D341Med (cell line): ENCODE results near the gene MAPKAPK2.

ENCODE experiments used
- DNase-seq: peaks from one replicate; pipeline ENCODE4 v3.0.0; 2012; ENCODE audit warnings: low spot score

Gene MAPKAPK2

GRCh38 chr1:206703661-206704060 is 19.0 kb downstream of the MAPKAPK2 start:
- no peak for DNase-seq

DNA sequence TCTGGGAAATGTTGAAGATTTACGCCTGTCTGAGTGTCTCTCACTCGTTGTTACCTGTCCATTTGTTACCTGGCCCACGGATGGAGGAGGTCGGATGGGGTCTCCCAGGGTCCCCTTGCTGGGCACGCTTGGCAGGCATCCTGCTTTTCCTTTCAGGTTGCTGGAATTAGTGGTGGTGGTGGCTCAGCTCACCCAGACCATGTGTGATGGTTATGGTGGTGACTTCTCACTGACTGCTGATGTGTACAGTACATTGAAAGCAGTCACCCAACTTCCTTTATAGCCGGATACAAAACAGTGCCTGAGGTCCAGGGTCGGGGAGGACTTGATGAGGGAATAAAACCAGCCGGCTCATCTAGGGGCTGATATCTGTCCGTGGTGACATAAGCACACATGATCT is 19.5 kb downstream of the MAPKAPK2 start:
- no peak for DNase-seq

DNA sequence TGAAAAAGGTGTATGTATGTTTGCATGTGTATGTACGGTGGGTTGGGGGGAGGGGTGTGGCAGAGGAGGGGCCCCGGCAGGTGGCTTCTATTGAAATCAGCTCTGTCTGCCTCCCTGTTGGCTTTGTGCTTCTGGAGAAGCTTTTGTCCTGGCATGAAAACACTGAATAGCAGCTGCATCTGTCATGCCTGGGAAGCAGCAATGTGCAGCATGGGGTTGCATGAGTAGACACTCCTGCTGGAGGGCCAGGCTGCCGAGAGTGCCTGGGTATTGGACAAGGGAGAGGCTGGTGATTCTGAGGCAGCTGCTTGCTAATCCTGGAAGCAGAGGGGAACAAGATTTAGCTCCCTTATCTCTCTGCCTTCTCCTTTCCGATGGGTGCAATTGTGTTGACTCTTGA is 20.5 kb downstream of the MAPKAPK2 start:
- peak; percentile 58 for DNase-seq

GRCh38 chr1:206705726-206706297 is 21.1 kb downstream of the MAPKAPK2 start:
- no peak for DNase-seq

DNA sequence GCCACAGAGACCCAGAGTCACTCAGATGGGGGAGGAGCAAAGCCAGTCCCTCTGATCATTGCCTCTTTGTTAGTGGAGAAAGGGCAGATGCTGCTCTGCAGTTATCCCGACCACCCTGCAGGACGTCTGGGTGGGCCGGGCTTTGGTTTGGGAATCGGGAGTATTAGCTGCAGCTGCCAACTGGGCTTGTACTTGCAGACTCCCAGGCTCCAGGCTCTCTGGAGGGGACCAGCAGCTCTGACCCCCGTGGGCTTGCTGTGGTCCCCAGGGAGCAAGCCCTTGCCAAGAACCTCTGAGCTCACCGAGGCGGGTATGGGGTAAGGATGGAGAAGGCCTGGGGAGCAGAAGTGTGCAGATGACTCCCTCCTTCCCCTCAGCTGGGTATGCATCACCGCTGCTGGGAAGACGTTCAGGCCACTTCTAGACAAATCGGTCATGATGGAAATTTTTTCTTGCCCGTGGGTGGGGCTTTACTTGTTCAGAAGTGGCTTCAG is 21.6 kb downstream of the MAPKAPK2 start:
- no peak for DNase-seq

- DNase-seq = no peak
These were observed 22.2 kb downstream of the MAPKAPK2 start for GRCh38 chr1:206706806-206707366.

DNA sequence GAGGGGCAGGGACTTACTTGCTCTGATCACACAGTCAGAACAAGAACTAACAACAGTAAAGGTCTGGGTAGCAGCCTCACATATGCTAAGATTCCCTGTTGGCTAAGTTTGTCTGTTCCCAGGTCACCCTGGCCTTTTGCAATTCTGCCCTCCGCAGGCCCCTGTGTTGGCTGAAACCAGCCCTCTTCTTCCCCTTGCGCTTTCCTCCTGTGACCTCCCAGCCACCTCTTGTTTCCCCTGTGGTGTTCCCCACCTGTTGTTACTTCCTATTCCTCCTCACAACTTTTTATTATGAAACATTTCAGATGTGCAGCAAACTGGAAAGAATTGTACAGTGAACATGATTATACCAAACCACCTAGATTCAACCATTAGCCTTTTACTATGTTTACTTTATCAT is 23.4 kb downstream of the MAPKAPK2 start:
- no peak for DNase-seq

DNA sequence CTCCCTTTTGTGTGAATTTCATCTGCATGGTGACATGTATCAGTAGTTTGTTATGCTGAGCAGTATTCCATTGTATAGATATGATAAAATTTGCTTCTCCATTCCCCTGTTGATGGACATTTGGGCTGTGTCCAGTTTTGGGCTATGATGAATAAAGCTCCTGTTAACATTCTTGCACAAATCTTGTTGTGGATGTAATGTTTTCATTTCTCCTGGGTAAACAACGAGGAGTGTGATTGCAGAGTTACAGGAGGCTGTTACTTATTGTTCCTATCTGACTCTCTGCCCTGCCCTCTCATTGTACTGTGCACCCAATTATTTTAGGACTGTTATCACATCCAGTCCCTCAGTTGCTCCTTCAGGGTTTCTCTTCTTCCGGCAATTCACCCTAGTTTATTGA is 24.2 kb downstream of the MAPKAPK2 start:
- no peak for DNase-seq

DNA sequence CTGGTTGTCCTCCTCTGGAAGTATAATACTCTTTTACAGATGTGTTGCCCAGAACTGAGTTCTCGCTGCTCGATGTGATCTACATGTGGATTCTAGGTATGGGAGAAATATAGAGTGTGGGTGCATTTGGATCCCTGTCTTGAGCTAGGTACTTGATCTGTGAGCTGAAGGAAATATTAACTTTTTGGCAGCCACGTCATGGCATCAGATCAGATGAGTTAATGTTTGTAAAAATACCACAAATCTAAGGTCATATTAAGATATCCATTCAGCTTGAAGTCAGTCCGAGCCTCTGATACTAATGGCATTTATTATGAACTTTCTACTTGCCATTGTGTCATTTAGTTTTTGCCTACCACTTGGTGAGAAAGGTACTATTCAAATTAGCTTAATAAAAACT is 24.6 kb downstream of the MAPKAPK2 start:
- DNase-seq = no peak

GRCh38 chr1:206709772-206710459 is 25.2 kb downstream of the MAPKAPK2 start:
- DNase-seq = no peak

- DNase-seq = no peak
These were observed 25.7 kb downstream of the MAPKAPK2 start for GRCh38 chr1:206710460-206710823.

- DNase-seq = no peak
These were observed 28.4 kb downstream of the MAPKAPK2 start for GRCh38 chr1:206713070-206713469.

DNA sequence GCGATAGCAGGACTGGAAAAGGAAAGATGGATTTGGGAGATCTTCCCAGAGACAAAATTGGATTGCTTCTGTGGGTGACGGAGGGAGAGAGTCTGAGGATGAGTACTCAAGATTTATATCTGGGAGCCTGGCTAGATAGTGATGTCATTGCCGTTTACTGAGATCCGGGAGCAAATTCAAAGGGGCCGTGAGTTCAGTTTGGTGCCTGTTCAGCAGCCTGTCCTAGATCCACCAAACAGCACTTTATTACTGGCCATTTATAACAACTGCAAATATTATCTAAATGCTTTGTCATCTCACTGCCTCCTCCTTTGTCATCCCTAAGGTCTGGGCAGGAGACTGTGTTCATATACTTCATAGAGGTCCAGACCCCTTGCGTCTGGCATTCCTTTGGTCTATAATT is 29.2 kb downstream of the MAPKAPK2 start:
- DNase-seq = no peak

DNA sequence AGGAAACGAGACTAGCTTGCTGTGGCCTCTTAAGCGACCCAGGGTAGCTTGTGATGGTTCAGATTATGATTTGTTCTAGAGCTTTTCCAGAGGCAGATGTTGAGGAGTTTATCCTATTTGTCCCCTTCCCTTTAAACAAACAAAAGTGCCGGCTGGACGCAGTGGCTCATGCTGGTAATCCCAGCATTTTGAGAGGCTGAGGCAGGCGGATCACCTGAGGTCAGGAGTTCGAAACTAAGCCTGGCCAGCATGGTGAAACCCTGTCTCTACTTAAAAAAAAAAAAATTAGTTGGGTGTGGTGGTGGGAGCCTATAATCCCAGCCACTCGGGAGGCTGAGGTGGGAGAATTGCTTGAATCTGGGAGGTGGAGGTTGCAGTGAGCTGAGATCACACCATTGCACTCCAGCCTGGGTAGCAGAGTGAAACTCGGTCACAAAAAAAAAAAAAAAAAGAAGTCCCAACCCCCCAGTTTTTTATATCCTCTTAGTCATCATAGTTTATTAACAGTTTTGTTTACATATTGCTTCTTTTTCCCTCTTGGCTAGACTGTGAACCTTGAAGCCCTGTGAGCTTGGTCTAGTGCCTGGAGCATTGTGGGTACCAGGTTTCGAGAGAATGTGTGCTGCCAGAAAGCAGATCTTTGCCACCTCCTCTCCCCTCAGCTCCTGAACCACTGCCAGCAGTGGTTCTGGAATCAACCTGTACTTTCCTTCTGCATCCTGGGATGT is 29.8 kb downstream of the MAPKAPK2 start:
- DNase-seq = no peak

DNA sequence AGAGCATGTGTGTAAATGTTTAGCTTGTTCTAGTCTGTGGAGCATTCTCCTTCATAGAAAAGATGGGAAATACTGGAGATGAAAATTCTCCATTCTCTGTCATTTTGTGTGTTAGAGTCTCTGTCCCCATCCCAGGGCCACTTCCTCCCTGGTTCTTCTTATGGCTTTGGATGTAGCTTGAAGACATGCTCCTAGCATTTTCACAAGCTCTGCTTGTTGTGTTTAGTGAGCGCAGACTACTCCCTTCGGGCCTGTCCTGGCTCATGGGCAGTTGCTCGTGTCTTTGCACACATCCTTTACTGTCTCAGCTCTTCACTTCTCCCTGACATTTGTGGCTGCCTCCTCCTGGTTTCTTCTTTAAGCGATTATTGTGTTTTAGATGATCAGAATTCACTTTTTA is 30.4 kb downstream of the MAPKAPK2 start:
- no peak for DNase-seq

- DNase-seq = no peak
These were observed 30.9 kb downstream of the MAPKAPK2 start for GRCh38 chr1:206715552-206716158.

GRCh38 chr1:206716159-206716869 is 31.6 kb downstream of the MAPKAPK2 start:
- no peak for DNase-seq

GRCh38 chr1:206716870-206717673 is 32.4 kb downstream of the MAPKAPK2 start:
- DNase-seq = no peak

DNA sequence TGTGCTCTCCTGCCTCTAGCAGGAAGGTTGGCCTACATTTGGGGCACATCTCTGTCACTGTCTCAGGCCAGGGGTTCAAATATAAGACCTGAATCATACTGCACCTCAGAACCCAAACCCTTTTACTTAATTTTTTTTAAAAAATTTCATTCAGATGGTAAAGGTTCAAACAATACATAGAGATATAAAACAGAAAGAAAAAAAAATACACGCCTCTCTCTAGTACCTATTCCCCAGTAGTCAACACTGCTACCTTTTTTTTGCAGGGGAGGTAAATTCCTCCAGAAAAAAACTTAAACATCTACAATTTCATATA is 32.9 kb downstream of the MAPKAPK2 start:
- DNase-seq = no peak

- no peak for DNase-seq
These were observed 34.6 kb downstream of the MAPKAPK2 start for GRCh38 chr1:206719169-206719839.

DNA sequence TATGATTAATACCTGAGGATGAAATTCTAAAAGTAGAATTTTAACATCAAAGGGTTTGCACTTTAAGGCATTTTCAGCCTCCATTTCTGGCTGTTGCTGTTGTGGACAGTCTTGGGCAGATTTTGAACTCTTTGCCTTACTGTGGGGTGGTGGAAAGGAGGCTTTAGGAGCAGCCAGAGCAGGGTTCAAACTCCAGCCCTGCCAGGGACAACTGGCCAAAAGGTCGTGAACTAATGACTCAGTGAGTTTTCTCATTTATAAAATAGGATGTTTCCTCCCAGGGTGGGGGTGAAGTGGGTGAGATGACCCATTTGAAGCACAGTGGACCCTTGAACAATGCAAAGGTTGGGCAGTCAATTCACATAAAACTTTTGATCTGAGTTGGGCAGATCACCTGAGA is 36.7 kb downstream of the MAPKAPK2 start:
- DNase-seq = no peak
